Astrocyte (in vitro differentiated cells and primary cell): ENCODE results near the gene ZIC4. TPM values are rescaled to one million over a fixed set of nuclear protein-coding genes. Genes with fewer than 3 reads are reported as not detected.

Source experiments
- DNase-seq: peaks from one replicate; pipeline ENCODE4 v3.0.0-alpha.2; 2010; ENCODE audit warnings: low read depth
- FAIRE-seq: peaks from 2 replicates; lab custom pipeline; 2011; peaks lifted over from hg19 to GRCh38; lab: Jason Lieb, UNC
- H2AFZ ChIP-seq: 2 replicates; pipeline ENCODE4 v1.6.0; 2012; ENCODE audit warnings: low read depth, low read length, inconsistent platforms
- H3K27ac ChIP-seq: 2 replicates; pipeline ENCODE4 v1.5.1; 2011; ENCODE audit warnings: low read depth, low read length, inconsistent platforms
- H3K27me3 ChIP-seq: 2 replicates; pipeline ENCODE4 v1.6.0; 2011; ENCODE audit warnings: low read length, inconsistent platforms; ENCODE audit not compliant: insufficient read depth
- H3K36me3 ChIP-seq: 2 replicates; pipeline ENCODE4 v1.5.1; 2011; ENCODE audit warnings: low read length, inconsistent platforms; ENCODE audit not compliant: insufficient read depth
- H3K4me1 ChIP-seq: 2 replicates; pipeline ENCODE4 v1.5.1; 2011; ENCODE audit warnings: low read length, inconsistent platforms; ENCODE audit not compliant: insufficient read depth
- H3K4me2 ChIP-seq: 2 replicates; pipeline ENCODE4 v1.6.0; 2012; ENCODE audit warnings: low read length, inconsistent platforms
- H3K4me3 ChIP-seq: 2 replicates; pipeline ENCODE4 v1.5.1; 2011; ENCODE audit warnings: low read depth, mild to moderate bottlenecking, low read length, inconsistent platforms; ENCODE audit not compliant: insufficient read depth
- H3K79me2 ChIP-seq: 2 replicates; pipeline ENCODE4 v1.6.0; 2012; ENCODE audit warnings: mild to moderate bottlenecking, low read length, inconsistent platforms; ENCODE audit not compliant: insufficient read depth
- H3K9ac ChIP-seq: 2 replicates; pipeline ENCODE4 v1.6.0; 2012; ENCODE audit warnings: mild to moderate bottlenecking, low read length, inconsistent platforms
- H3K9me3 ChIP-seq: 2 replicates; pipeline ENCODE4 v1.5.1; 2012; ENCODE audit warnings: low read depth, mild to moderate bottlenecking, low read length, inconsistent platforms; ENCODE audit not compliant: insufficient read depth
- H4K20me1 ChIP-seq: 2 replicates; pipeline ENCODE4 v1.6.0; 2012; ENCODE audit warnings: low read length, inconsistent platforms; ENCODE audit not compliant: insufficient read depth
- H3K27ac Mint-ChIP-seq: one replicate; pipeline ENCODE4 v1.8.0; 2021; ENCODE audit warnings: mild to moderate bottlenecking, mixed read lengths; ENCODE audit not compliant: unreplicated experiment
- H3K27me3 Mint-ChIP-seq: one replicate; pipeline ENCODE4 v1.8.0; 2021; ENCODE audit warnings: low read depth, mixed read lengths; ENCODE audit not compliant: unreplicated experiment
- H3K36me3 Mint-ChIP-seq: one replicate; pipeline ENCODE4 v1.8.0; 2021; ENCODE audit warnings: low read depth, mixed read lengths; ENCODE audit not compliant: unreplicated experiment
- H3K4me1 Mint-ChIP-seq: one replicate; pipeline ENCODE4 v1.8.0; 2021; ENCODE audit warnings: low read depth, mixed read lengths; ENCODE audit not compliant: unreplicated experiment
- H3K4me3 Mint-ChIP-seq: one replicate; pipeline ENCODE4 v1.8.0; 2021; ENCODE audit warnings: mild to moderate bottlenecking, moderate library complexity, mixed read lengths; ENCODE audit not compliant: unreplicated experiment
- H3K9me3 Mint-ChIP-seq: one replicate; pipeline ENCODE4 v1.8.0; 2021; ENCODE audit warnings: mild to moderate bottlenecking, mixed read lengths; ENCODE audit not compliant: unreplicated experiment
- EZH2 ChIP-seq: IDR thresholded peaks from 2 replicates; pipeline ENCODE4 v1.6.1; 2012; ENCODE audit warnings: mild to moderate bottlenecking, low read length, inconsistent platforms; ENCODE audit not compliant: insufficient read depth
- total RNA-seq: library from RNA; stranded (reverse); gene quantifications from 2 replicates; pipeline ENCODE4 v1.2.1, GENCODE V29; 2021
- TF ChIP-seq, protein P1 (sequence below): IDR thresholded peaks from 2 replicates; pipeline ENCODE4 v1.5.1; 2011; ENCODE audit warnings: low read depth, mild to moderate bottlenecking, inconsistent platforms, low read length, moderate library complexity; ENCODE audit not compliant: insufficient read depth

The ZIC4 gene
- total RNA-seq, 1 donor from 2014 or later, result not detected

DNA sequence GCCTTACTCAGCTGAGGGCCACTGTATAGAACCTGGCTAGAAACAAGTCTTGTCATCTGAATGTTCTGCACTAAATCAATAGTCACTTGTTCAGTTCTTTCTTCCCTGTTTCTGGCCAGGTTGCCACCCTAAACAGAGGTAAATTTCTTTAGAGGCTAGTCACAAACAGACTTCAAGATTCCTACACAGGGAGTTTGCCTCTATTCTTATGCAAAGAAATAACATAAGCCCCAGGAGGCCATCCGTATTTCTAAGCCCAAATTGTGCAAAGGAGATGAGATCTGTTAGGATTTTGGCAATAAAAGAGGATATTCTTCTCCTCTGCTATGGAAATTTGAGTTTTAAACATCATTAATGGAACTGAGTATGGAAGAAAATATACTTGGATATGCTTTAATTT is 4.9 kb downstream of the ZIC4 start:
- no peak for FAIRE-seq
- no peak overlapping the region for H3K4me2 ChIP-seq
- no peak for DNase-seq
- peaks cover 36% of the 10 kb centered on the region for H3K4me1 ChIP-seq
- Mint-ChIP-seq H3K27me3 (peaks cover 89% of the 10 kb centered on the region), H3K9me3 (peaks cover 19% of the 10 kb centered on the region), H3K4me1 (no peaks in the 10 kb centered on the region), H3K27ac (no peak overlapping the region), H3K36me3 (no peaks in the 10 kb centered on the region), H3K4me3 (no peak overlapping the region)
- TF ChIP-seq, protein P1, sequence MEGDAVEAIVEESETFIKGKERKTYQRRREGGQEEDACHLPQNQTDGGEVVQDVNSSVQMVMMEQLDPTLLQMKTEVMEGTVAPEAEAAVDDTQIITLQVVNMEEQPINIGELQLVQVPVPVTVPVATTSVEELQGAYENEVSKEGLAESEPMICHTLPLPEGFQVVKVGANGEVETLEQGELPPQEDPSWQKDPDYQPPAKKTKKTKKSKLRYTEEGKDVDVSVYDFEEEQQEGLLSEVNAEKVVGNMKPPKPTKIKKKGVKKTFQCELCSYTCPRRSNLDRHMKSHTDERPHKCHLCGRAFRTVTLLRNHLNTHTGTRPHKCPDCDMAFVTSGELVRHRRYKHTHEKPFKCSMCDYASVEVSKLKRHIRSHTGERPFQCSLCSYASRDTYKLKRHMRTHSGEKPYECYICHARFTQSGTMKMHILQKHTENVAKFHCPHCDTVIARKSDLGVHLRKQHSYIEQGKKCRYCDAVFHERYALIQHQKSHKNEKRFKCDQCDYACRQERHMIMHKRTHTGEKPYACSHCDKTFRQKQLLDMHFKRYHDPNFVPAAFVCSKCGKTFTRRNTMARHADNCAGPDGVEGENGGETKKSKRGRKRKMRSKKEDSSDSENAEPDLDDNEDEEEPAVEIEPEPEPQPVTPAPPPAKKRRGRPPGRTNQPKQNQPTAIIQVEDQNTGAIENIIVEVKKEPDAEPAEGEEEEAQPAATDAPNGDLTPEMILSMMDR, result no peak
- no peak for TF ChIP-seq EZH2
- no peaks in the 10 kb centered on the region for H3K9me3 ChIP-seq
- no peaks in the 10 kb centered on the region for H3K36me3 ChIP-seq
- no peak overlapping the region for H2AFZ ChIP-seq
- H3K27ac ChIP-seq, result no peak overlapping the region
- no peak overlapping the region for H3K4me3 ChIP-seq
- peaks cover 66% of the 10 kb centered on the region for H3K79me2 ChIP-seq
- no peak overlapping the region for H3K9ac ChIP-seq
- H4K20me1 ChIP-seq, result no peaks in the 10 kb centered on the region
- H3K27me3 ChIP-seq, result peaks cover 12% of the 10 kb centered on the region

DNA sequence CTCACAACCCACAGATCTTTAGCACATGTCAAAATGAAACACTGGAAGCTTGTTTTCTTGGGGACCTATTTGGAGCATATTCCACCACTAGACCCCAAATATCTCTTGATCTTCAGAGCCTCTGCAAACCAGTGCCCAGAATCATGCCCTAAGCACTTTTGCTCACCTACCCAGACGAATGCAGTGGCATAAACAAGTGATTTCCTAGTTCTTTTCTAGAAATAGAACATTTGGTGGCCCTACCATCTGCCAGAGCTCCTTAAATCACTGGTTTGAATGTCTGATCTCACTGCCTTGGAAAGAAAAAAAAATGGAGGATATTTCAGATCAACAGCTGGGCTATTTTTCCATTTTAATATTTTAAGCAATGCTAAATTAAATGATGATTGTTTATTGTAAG is 5.3 kb downstream of the ZIC4 start:
- H3K36me3 Mint-ChIP-seq, result no peaks in the 10 kb centered on the region
- no peaks in the 10 kb centered on the region for H4K20me1 ChIP-seq
- no peak overlapping the region for H3K4me2 ChIP-seq
- FAIRE-seq (no peak), DNase-seq (no peak)
- H3K4me3 ChIP-seq, result no peak overlapping the region
- H3K36me3 ChIP-seq, result no peaks in the 10 kb centered on the region
- H3K9ac ChIP-seq, result no peak overlapping the region
- H3K9me3 Mint-ChIP-seq, result peaks cover 18% of the 10 kb centered on the region
- H3K4me1 ChIP-seq, result peaks cover 38% of the 10 kb centered on the region
- no peak overlapping the region for H3K27ac ChIP-seq
- H3K27me3 Mint-ChIP-seq, result peaks cover 84% of the 10 kb centered on the region
- H3K4me1 Mint-ChIP-seq, result no peaks in the 10 kb centered on the region
- peaks cover 66% of the 10 kb centered on the region for H3K79me2 ChIP-seq
- peaks cover 10% of the 10 kb centered on the region for H3K27me3 ChIP-seq
- TF ChIP-seq EZH2, result no peak
- H3K27ac Mint-ChIP-seq, result no peak overlapping the region
- H2AFZ ChIP-seq, result no peak overlapping the region
- H3K4me3 Mint-ChIP-seq, result no peak overlapping the region
- no peaks in the 10 kb centered on the region for H3K9me3 ChIP-seq

DNA sequence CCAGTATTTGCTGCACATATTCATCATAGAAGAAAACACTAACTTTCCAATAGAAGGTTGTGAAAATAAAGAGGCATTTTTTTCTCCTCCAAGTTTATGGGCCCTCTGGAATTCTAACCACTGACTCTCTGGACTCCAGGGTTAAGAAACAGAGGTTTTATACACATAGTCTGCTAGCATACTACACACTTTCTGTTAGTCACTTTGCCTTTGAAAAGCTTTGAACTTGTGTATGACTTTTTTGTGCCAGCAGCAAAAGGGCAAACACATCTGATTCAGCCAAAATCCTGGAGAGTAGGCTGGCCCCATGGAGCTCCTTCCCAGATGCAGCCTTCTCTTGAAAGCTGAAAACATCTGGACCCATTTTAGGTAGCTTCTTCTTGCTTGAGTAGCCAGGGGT is 6.2 kb downstream of the ZIC4 start:
- H3K27ac ChIP-seq, result no peak overlapping the region
- H3K36me3 ChIP-seq, result no peaks in the 10 kb centered on the region
- no peak overlapping the region for H3K4me2 ChIP-seq
- peaks cover 66% of the 10 kb centered on the region for H3K79me2 ChIP-seq
- Mint-ChIP-seq H3K4me3 (no peak overlapping the region), H3K9me3 (peaks cover 17% of the 10 kb centered on the region), H3K36me3 (no peaks in the 10 kb centered on the region), H3K27ac (no peak overlapping the region), H3K4me1 (no peaks in the 10 kb centered on the region), H3K27me3 (peaks cover 84% of the 10 kb centered on the region)
- DNase-seq, result no peak
- H3K9me3 ChIP-seq, result no peaks in the 10 kb centered on the region
- peaks cover 6% of the 10 kb centered on the region for H3K27me3 ChIP-seq
- no peak for TF ChIP-seq EZH2
- TF ChIP-seq, protein P1, result no peak
- no peak overlapping the region for H3K9ac ChIP-seq
- no peak overlapping the region for H3K4me3 ChIP-seq
- H4K20me1 ChIP-seq, result no peaks in the 10 kb centered on the region
- FAIRE-seq, result no peak
- H3K4me1 ChIP-seq, result peaks cover 41% of the 10 kb centered on the region
- H2AFZ ChIP-seq, result no peak overlapping the region
